ENCODE data around the gene PDCD1LG2. TPM values are rescaled to one million over a fixed set of nuclear protein-coding genes. Genes with fewer than 3 reads are reported as not detected.

The PDCD1LG2 gene
- polyA plus RNA-seq, 1 of the 3 experiments (the other 2 are of a cell fraction): 11.1 TPM

GRCh38 chr9:5617749-5618148 is 107.4 kb downstream of the PDCD1LG2 start:
- no peaks in the 10 kb centered on the region for H3K9me2 ChIP-seq
- no peak overlapping the region for H2AFZ ChIP-seq (ENCODE audit: low read depth)
- H3K27ac ChIP-seq (ENCODE audit: low read depth in 2 of 2, low read length in 1 of 2): no peak overlapping the region
- H3K9ac ChIP-seq: no peak overlapping the region
- 0 out of 4 replicates have a peak, but pooled peaks cover 0 to 3% of the 10 kb centered on the region in 2 experiments for H3K4me1 ChIP-seq (ENCODE audit: control insufficient read depth in 1 of 2, insufficient read depth in 2 of 2, low read depth in 1 of 2, low read length in 1 of 2)
- no peak overlapping the region for H3K4me2 ChIP-seq
- no peaks in the 10 kb centered on the region for H3K27me3 ChIP-seq (ENCODE audit: insufficient read depth)
- H3K36me3 ChIP-seq (replicated peaks in 1 of 2; ENCODE audit: control insufficient read depth in 1 of 2, insufficient read depth in 2 of 2, low read length in 1 of 2): peaks cover 0 to 11% of the 10 kb centered on the region in 2 experiments
- ChIA-PET CTCF (no interaction called here), POLR2A (no interaction called here)
- peaks cover 21% of the 10 kb centered on the region for H3F3A ChIP-seq (replicated peaks; ENCODE audit: insufficient read depth)
- H3K9me3 ChIP-seq: no peaks in the 10 kb centered on the region
- no peaks in the 10 kb centered on the region for H4K20me1 ChIP-seq (ENCODE audit: insufficient read depth)
- no peak overlapping the region for H3K4me3 ChIP-seq (ENCODE audit: low read depth in 2 of 2, low read length in 1 of 2)
- TF ChIP-seq SMC3 (IDR thresholded peaks at IDR 0.05; ENCODE audit: low read depth, low read length): no peak
- no peak for TF ChIP-seq EP300 (IDR thresholded peaks at IDR 0.05; ENCODE audit: borderline replicate concordance in 1 of 2, low read depth in 1 of 2, low read length in 1 of 2)
- no peak for TF ChIP-seq RXRA (IDR thresholded peaks at IDR 0.05; ENCODE audit: borderline replicate concordance, low read depth)
- TF ChIP-seq USF1 (IDR thresholded peaks at IDR 0.05; ENCODE audit: borderline replicate concordance, low read depth): no peak
- no peak for TF ChIP-seq TAF1 (IDR thresholded peaks at IDR 0.05; ENCODE audit: borderline replicate concordance, low read depth, low read length)
- no peak for TF ChIP-seq ZBTB33 (IDR thresholded peaks at IDR 0.05; ENCODE audit: borderline replicate concordance, low read depth)
- TF ChIP-seq RCOR1 (IDR thresholded peaks at IDR 0.05; ENCODE audit: low read length): no peak
- no peak for DNase-seq
- H3K79me2 ChIP-seq (ENCODE audit: insufficient read depth): peaks cover 19% of the 10 kb centered on the region

GRCh38 chr9:5620494-5620893 is 110.2 kb downstream of the PDCD1LG2 start:
- ChIA-PET CTCF (no interaction called here), POLR2A (no interaction called here)
- H3K27me3 ChIP-seq (ENCODE audit: insufficient read depth): no peaks in the 10 kb centered on the region
- no peak overlapping the region for H3K4me3 ChIP-seq (ENCODE audit: low read depth in 2 of 2, low read length in 1 of 2)
- 0 out of 4 replicates have a peak, but pooled peaks cover 0 to 3% of the 10 kb centered on the region in 2 experiments for H3K4me1 ChIP-seq (ENCODE audit: control insufficient read depth in 1 of 2, insufficient read depth in 2 of 2, low read depth in 1 of 2, low read length in 1 of 2)
- H3K4me2 ChIP-seq: no peak overlapping the region
- DNase-seq: no peak
- 89% methylated on average over 2 of the region's 2 CpGs for WGBS (ENCODE audit: low lambda C conversion rate)
- H3K9ac ChIP-seq: no peak overlapping the region
- H3K27ac ChIP-seq (ENCODE audit: low read depth in 2 of 2, low read length in 1 of 2): no peak overlapping the region
- H2AFZ ChIP-seq (ENCODE audit: low read depth): no peak overlapping the region
- peaks cover 0 to 13% of the 10 kb centered on the region in 2 experiments for H3K36me3 ChIP-seq (replicated peaks in 1 of 2; ENCODE audit: control insufficient read depth in 1 of 2, insufficient read depth in 2 of 2, low read length in 1 of 2)
- H3K79me2 ChIP-seq (ENCODE audit: insufficient read depth): peaks cover 45% of the 10 kb centered on the region
- H3K9me2 ChIP-seq: no peaks in the 10 kb centered on the region
- H3F3A ChIP-seq (replicated peaks; ENCODE audit: insufficient read depth): peaks cover 22% of the 10 kb centered on the region
- no peaks in the 10 kb centered on the region for H4K20me1 ChIP-seq (ENCODE audit: insufficient read depth)
- TF ChIP-seq MXI1 (IDR thresholded peaks at IDR 0.05; ENCODE audit: low read depth, low read length) (no peak), MEF2A (IDR thresholded peaks at IDR 0.05; ENCODE audit: borderline replicate concordance, low read depth) (no peak), FOSL2 (IDR thresholded peaks at IDR 0.05; ENCODE audit: borderline replicate concordance, low read depth) (no peak), FOXM1 (IDR thresholded peaks at IDR 0.05; ENCODE audit: low read depth) (no peak), ELF1 (IDR thresholded peaks at IDR 0.05) (no peak), RCOR1 (IDR thresholded peaks at IDR 0.05; ENCODE audit: low read length) (no peak), SMC3 (IDR thresholded peaks at IDR 0.05; ENCODE audit: low read depth, low read length) (no peak), TEAD4 (IDR thresholded peaks at IDR 0.05; ENCODE audit: borderline replicate concordance, insufficient read depth) (no peak), USF1 (IDR thresholded peaks at IDR 0.05; ENCODE audit: borderline replicate concordance, low read depth) (no peak), USF2 (IDR thresholded peaks at IDR 0.05; ENCODE audit: borderline replicate concordance, low read depth, low read length) (no peak), GATA2 (CRISPR knock-in tag; IDR thresholded peaks at IDR 0.05) (no peak), EZH2phosphoT487 (IDR thresholded peaks at IDR 0.05; ENCODE audit: borderline replicate concordance, low read depth) (no peak), SIN3A (IDR thresholded peaks at IDR 0.05; ENCODE audit: borderline replicate concordance, low read depth, low read length) (no peak), CHD2 (IDR thresholded peaks at IDR 0.05; ENCODE audit: low read length, partially characterized antibody) (no peak), RFX5 (IDR thresholded peaks at IDR 0.05; ENCODE audit: low read length) (no peak), MAX (IDR thresholded peaks at IDR 0.05; ENCODE audit: low read depth) (no peak), TCF12 (IDR thresholded peaks at IDR 0.05) (no peak), CTCF (IDR thresholded peaks at IDR 0.05) (no peak), NRF1 (IDR thresholded peaks at IDR 0.05; ENCODE audit: low read depth, low read length) (no peak)
- H3K9me3 ChIP-seq: no peaks in the 10 kb centered on the region

All from SK-N-SH (cell line).